Anterior cingulate cortex (tissue), 58 donors: ENCODE measurements around the gene KRTAP12-2.
"Not testable (repeated sequence)": the region's sequence is repeated elsewhere in the genome, so short reads cannot be mapped to it uniquely, and the experiment has no call there.

Experiments used
- DNase-seq, 58 donors: peaks; one replicate each; lab custom pipeline; 2025; lab: John Stamatoyannopoulos, UW

KRTAP12-2 gene

DNA sequence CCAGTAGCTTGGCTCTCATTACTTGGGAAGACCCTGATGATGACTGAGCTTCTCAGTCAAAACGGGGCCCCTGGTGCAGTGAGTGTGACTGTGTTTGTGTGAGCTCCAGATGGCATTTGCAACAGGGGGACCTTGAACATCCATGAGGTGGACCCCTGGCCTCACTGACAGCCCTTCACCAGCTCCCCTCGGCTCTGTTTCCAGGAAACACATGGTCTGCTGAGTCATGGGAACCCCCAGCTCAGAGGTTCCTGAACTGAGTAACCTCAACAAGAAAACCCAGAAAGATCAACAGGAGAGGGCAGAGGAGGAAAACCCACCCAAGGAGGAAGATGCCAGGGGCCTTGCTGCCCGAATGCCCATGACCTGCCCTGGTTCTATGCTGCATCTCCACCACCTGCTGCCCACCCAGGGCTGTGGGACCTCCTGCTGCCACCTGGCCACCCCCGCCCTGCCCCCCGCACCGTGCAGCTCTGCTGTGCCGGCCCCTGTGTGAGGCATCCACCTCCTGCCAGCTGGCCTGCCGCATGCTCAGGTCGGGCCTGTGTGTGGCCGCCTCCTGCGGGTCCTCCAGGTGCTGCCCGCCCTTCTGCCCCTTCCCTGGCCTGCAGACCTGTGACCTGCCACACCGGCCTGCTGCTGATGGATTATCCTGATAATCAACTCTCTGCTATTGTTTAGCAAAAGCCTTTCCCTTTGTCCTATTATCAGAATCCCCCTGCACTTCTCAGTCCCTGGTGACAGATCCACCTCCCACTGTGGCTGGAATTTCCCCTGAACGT lies 19.5 kb upstream of the KRTAP12-2 start:
- DNase-seq: no peak

GRCh38 chr21:44685050-44685449 lies 18.3 kb upstream of the KRTAP12-2 start:
- DNase-seq: not testable (repeated sequence)

GRCh38 chr21:44684483-44684882 lies 17.8 kb upstream of the KRTAP12-2 start:
- DNase-seq: no peak

- DNase-seq: no peak
Observed at GRCh38 chr21:44684077-44684476, 17.4 kb upstream of the KRTAP12-2 start.

DNA sequence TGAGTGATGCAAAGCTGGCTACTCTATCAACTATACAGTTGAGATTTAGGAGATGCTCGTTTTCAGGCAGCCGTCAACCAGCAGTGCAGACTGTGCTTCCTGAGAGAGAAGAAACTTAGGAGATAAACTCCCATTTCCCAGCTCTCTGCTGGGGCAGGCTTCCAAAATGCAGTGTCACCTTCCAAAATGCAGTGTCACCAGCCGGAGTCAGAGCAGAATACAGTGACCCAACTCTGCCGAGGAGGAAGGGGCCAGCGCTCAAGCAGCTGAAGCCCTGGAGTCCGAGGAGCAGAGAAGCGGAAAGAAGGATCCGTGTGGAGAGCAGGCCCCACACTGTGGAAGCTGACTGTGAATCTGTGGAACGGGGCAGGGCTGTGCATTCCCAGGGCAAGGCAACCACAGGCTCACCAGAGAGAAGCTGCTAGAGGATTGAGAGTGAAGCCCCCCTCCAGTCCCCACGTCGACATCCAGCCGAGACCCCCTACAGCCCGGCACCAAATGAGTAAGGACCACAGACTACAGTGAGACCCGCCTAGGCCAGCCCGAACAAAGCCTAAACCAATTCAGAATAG lies 15.9 kb upstream of the KRTAP12-2 start:
- DNase-seq: no peak

- DNase-seq: no peak
Observed at GRCh38 chr21:44681861-44682579, 15.3 kb upstream of the KRTAP12-2 start, which contains the start of gene KRTAP12-1. Gene KRTAP12-1, minus strand, starts transcription at chr21:44682163. Its CDS starts 40 bp downstream, at chr21:44682123.

- no peak for DNase-seq
Observed at GRCh38 chr21:44681152-44681551, 14.4 kb upstream of the KRTAP12-2 start.

DNA sequence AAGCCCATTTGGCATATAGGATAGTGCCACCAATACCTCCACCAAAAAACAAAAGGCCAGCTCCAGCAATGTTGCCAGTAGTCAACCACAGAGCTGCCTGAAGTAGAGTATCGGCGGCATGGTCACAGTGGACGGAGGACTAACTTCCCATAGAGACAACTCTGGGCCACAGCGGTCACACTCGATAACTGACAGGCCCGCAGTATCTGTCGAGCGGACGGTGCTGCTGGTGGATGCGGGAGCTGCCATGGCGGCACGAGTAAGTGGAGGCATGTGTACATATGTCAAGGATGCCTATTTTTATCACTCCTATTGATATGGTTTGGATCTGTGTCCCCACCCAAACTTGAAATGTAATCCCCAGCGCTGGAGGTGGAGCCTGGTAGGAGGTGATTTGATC lies 11.2 kb upstream of the KRTAP12-2 start:
- no peak for DNase-seq

DNA sequence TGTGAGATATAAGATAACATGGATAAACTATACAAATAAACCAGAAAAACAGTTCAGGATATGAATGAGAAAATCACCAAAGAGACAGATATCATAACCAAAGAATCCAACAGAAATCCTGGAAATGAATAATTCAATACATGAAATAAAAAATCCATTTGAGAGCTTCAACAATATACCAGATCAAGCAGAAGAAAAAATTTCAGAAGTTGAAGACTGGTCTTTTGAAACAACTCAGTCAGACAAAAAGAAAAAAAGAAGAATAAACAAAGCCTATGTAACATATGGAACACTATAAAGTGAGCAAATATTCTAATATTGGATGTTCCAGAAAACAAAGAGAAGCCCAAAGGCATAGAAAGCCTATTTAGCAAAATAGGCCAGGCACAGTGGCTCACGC lies 5.2 kb upstream of the KRTAP12-2 start:
- no peak for DNase-seq

DNA sequence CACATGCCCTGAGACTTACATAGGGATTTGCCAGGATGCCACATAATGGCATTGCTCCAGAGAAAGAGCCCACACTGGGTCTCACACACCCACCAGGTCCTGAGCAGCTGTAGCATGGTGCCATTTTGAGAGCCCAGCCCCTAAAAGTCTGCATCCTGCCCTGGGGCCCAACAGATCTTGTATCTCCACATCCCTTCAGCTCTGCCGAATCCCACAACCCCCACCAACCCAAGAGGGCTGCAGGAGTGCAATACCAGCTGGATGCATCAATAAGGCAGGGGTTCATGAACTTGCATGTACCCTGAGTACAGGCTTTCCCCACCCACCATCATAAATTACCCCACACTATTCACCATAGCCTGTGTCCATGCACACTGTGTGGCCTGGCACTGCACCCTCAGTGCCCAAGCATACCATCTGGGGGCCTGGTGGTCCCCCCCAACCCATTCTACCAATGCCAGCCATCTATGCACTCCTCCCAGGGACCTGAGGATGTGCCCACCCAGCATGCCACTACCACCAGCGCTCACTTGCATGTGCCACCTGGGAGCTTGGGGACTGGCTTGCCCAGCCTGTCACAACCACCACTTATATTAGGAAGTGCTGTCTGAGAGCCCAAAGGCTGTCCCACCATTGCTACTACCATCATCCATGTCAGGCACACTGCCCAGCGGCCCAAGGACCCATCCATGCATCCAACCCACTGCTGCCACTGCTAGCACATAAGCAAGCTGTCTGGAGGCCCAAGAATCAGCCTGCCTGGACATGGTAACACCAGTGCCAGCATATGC lies 4.1 kb upstream of the KRTAP12-2 start:
- no peak for DNase-seq

GRCh38 chr21:44667612-44668011 lies 885 bp upstream of the KRTAP12-2 start:
- DNase-seq: no peak

DNA sequence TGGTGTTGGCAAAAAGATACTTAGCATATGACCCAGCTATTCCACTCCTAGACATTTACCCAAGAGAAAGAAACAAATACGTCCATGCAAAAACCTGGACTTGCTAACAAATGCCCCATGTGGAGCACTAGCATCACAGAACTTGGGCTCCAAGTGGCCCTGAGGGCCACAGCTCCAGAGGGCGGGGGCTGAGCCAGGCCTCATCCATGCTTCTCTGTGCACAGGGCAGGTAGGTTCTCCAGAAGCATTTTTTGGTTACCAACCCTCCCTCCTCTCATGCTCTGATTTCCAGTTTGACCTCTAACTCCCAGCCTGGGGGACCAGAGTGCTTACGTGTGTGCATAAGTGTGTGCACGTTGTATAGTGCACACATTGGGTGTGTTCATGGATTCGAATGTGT lies 2.0 kb downstream of the KRTAP12-2 start:
- no peak for DNase-seq

DNA sequence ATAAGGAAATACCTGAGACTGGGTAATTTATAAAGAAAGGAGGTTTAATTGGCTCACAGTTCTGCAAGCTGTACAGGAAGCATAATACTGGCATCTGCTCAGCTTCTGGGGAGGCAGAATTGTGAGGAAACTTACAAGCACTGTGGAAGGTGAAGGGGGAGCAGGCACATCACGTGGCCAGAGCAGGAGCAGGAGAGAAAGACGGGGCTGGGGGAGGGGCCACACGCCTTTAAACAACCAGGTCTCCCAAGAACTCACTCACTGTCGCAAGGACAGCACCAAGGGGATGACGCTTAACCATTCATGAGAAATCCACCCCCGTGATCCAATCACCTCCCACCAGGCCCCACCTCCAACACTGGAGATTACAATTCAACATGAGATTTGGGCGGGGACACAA lies 5.2 kb downstream of the KRTAP12-2 start:
- DNase-seq: not testable (repeated sequence)

- no peak for DNase-seq
Observed at GRCh38 chr21:44658913-44659595, 7.7 kb downstream of the KRTAP12-2 start.

GRCh38 chr21:44658541-44658910 lies 8.2 kb downstream of the KRTAP12-2 start:
- DNase-seq: no peak

DNA sequence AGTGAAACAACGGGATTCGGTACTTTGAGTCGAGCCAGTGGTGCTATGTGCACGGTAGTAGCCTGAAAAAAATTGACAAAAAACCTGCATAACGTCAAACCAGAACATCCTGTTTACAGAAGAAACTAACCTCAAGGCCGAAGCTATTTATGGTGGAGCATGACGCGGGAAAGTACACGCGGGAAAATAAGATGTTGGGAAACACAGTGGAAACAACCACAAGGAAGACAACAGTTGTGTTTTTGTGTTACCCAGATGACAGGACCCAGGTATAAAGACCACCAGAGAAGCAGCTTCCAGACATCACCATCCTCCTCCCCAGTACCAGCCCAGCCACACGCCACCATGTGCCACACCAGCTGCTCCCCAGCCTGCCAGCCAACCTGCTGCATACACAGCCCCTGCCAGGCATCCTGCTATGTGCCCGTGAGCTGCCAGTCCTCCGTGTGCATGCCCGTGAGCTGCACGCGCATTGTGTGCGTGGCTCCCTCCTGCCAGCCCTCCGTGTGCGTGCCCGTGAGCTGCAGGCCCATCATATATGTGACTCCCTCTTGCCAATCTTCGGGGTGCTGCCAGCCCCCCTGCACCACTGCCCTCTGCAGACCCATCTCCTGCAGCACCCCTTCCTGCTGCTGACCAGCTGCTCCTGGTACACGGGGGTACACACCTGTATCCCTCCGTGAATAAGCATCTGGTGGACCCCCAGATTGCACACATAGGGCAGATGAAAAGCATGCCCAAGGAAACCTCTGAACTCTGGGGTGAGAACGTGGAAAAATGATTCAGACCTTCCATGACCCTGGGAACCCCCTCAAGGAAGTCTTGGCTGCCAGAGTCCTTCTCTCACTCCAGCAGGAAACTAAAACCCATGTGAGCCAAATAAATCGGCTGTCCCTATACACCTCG lies 8.8 kb downstream of the KRTAP12-2 start, which contains the start of gene KRTAP12-3:
KRTAP12-3 (plus strand) TSS at position 298 of the 906 bp plus-strand sequence; CDS start at position 346, 48 bp downstream.
- DNase-seq: no peak

DNA sequence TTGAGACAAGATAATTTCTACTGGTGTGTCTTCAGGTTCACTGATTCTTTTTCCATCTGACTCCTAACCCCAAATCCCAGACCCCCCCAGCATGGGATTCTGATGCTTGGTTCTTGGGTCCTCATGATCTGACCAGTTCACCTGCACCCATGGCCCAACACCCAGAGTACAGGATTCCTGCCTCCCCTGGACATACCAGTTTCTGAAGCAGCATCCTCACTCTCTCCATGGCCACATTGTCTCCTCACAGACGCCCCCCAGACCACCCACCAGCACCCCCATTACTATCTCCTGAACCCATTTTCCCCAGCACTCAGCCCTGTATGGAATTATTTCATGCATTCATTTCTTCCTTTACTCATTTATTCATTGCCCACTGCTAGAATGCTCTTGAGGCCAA lies 9.9 kb downstream of the KRTAP12-2 start:
- DNase-seq: no peak

- no peak for DNase-seq
Observed at GRCh38 chr21:44654576-44655175, 12.1 kb downstream of the KRTAP12-2 start, which contains the start of gene KRTAP12-4. Gene KRTAP12-4, minus strand, starts transcription at chr21:44654659. Its CDS starts 45 bp downstream, at chr21:44654614.
